K562 (cell line): ENCODE results near the gene ADAMTS2. TPM values are rescaled to one million over a fixed set of nuclear protein-coding genes. Genes with fewer than 3 reads are reported as not detected.

Experiments
- ATAC-seq: fragments of 200-7000 bp; cut with Tn5 transposase; 3 replicates; pipeline ENCODE4 v1.9.1; 2020; ENCODE audit warnings: moderate library complexity
- BruUV-seq: library from RNA; stranded (reverse); fragments of 400-500 nt; replicated peaks from 2 replicates; lab custom pipeline; 2021; lab: Mats Ljungman, UMichigan
- CTCF ChIA-PET: fragments of 300-600 bp; formaldehyde crosslinking; extraction: SDS; loops from one replicate; lab custom pipeline; 2021; ENCODE audit warnings: low intra/inter-chr PET ratio; lab: Yijun Ruan, JAX
- POLR2A ChIA-PET: fragments of 300-600, 350-650 bp; sonication (Branson Sonifier 250); formaldehyde crosslinking; extraction: SDS; loops from one replicate; lab custom pipeline; 2021; ENCODE audit warnings: antibody characterized with exemption, inconsistent platforms; lab: Yijun Ruan, JAX
- DNase-seq, 4 experiments: peaks; one replicate each; pipeline versions ENCODE4 v3.0.0 to v3.0.0-alpha.2; 2011 to 2018; ENCODE audit warnings: low spot score in 3 of 4, mixed read lengths in 3 of 4; ENCODE audit errors: extremely low read depth in 1 of 4
- FAIRE-seq: peaks from 2 replicates; lab custom pipeline; 2011; peaks lifted over from hg19 to GRCh38; lab: Jason Lieb, UNC
- H2AFZ ChIP-seq: 2 replicates; pipeline ENCODE4 v1.6.0; 2011; ENCODE audit warnings: low read depth, low read length, control low read depth, inconsistent platforms
- H3K27ac ChIP-seq: fragments of 200-600 bp; 3 replicates; pipeline ENCODE4 v1.8.0; 2011; ENCODE audit warnings: low read depth, mild to moderate bottlenecking, control low read depth, inconsistent platforms, low read length, moderate library complexity, mixed read lengths; ENCODE audit errors: extremely low read depth
- H3K27me3 ChIP-seq, 2 experiments: fragments of 300-600 bp in 1 of 2; 2 replicates in 1 of 2; 3 replicates in 1 of 2; pipeline versions ENCODE4 v1.6.0 to v1.8.0; 2011; ENCODE audit warnings: inconsistent platforms in 2 of 2, low read length in 2 of 2, mild to moderate bottlenecking in 1 of 2, mixed read lengths in 1 of 2, moderate library complexity in 1 of 2; ENCODE audit not compliant: control insufficient read depth in 2 of 2, insufficient read depth in 2 of 2
- H3K36me3 ChIP-seq: fragments of 300-600 bp; 3 replicates; pipeline ENCODE4 v1.8.0; 2011; ENCODE audit warnings: mild to moderate bottlenecking, low read length, inconsistent platforms; ENCODE audit not compliant: control insufficient read depth, insufficient read depth
- H3K4me1 ChIP-seq, 2 experiments: fragments of 200-600 bp in 1 of 2; replicated peaks in 1 of 2; 2 replicates in 1 of 2; 3 replicates in 1 of 2; pipeline versions ENCODE4 v1.5.1 to v1.8.0; 2011; ENCODE audit warnings: inconsistent platforms in 2 of 2, low read length in 2 of 2, mild to moderate bottlenecking in 1 of 2, mixed read lengths in 1 of 2, moderate library complexity in 1 of 2; ENCODE audit not compliant: control insufficient read depth in 2 of 2, insufficient read depth in 2 of 2
- H3K4me2 ChIP-seq: 2 replicates; pipeline ENCODE4 v1.6.1; 2011; ENCODE audit warnings: low read length, control low read depth, inconsistent platforms, mixed read lengths; ENCODE audit not compliant: insufficient read depth
- H3K4me3 ChIP-seq: fragments of 200-600 bp; sonication (generic), shearing (Covaris generic); 2 replicates; pipeline ENCODE4 v1.5.1; 2016; ENCODE audit warnings: control low read depth, inconsistent platforms
- H3K79me2 ChIP-seq: fragments of 200-600 bp; 3 replicates; pipeline ENCODE4 v1.8.0; 2011; ENCODE audit warnings: low read length, inconsistent platforms; ENCODE audit not compliant: control insufficient read depth, insufficient read depth
- H3K9ac ChIP-seq, 2 experiments: 2 replicates each; pipeline versions ENCODE4 v1.6.0 to v1.6.1; 2011; ENCODE audit warnings: low read depth in 2 of 2, low read length in 2 of 2, control low read depth in 1 of 2, inconsistent platforms in 1 of 2, mild to moderate bottlenecking in 1 of 2, mixed read lengths in 1 of 2; ENCODE audit not compliant: insufficient read depth in 1 of 2
- H3K9me1 ChIP-seq: one replicate; pipeline ENCODE4 v1.6.0; 2011; ENCODE audit warnings: inconsistent platforms, mild to moderate bottlenecking, low read length, moderate library complexity; ENCODE audit not compliant: control insufficient read depth, insufficient read depth
- H3K9me3 ChIP-seq: replicated peaks from 2 replicates; pipeline ENCODE4 v1.5.1; 2011; ENCODE audit warnings: low read depth, low read length, inconsistent platforms; ENCODE audit not compliant: control insufficient read depth, insufficient read depth
- H4K20me1 ChIP-seq: replicated peaks from 2 replicates; pipeline ENCODE4 v1.6.1; 2011; ENCODE audit warnings: low read length, inconsistent platforms, mixed read lengths; ENCODE audit not compliant: control insufficient read depth, insufficient read depth
- IFI16 ChIP-seq: fragments of 250-450 bp; sonication (Bioruptor Pico); IDR thresholded peaks from 2 replicates; pipeline ENCODE4 v2.1.2; 2022; ENCODE audit warnings: mild to moderate bottlenecking, inconsistent platforms
- KLF16 ChIP-seq: IDR thresholded peaks from 2 replicates; pipeline ENCODE4 v1.6.1; 2016; ENCODE audit warnings: antibody characterized with exemption
- RBM39 ChIP-seq: fragments of 200-400 bp; formaldehyde crosslinking; optimal IDR thresholded peaks from 2 replicates; pipeline ENCODE3; 2018; ENCODE audit warnings: low read depth, low read length
- RCOR1 ChIP-seq, 2 experiments: IDR thresholded peaks; 2 replicates each; pipeline ENCODE4 v1.6.1; 2012; ENCODE audit warnings: low read depth in 2 of 2, low read length in 2 of 2, borderline replicate concordance in 1 of 2, improper control_type of control experiment in 1 of 2
- RFX1 ChIP-seq: fragments of 450-650 bp; IDR thresholded peaks from 2 replicates; pipeline ENCODE4 v1.6.1; 2016; ENCODE audit warnings: mild to moderate bottlenecking, moderate library complexity
- SRSF9 ChIP-seq: fragments of 200-400 bp; formaldehyde crosslinking; IDR thresholded peaks from 2 replicates; pipeline ENCODE4 v1.6.1; 2017; ENCODE audit warnings: low read depth, low read length, borderline replicate concordance
- ZBTB34 ChIP-seq: fragments of 250-450 bp; sonication (Bioruptor Pico); IDR thresholded peaks from 2 replicates; pipeline ENCODE4 v1.8.0; 2021; ENCODE audit warnings: mild to moderate bottlenecking, moderate library complexity
- ZNF124 ChIP-seq: sonication (generic); formaldehyde crosslinking; IDR thresholded peaks from 2 replicates; pipeline ENCODE4 v1.8.1; 2022; ENCODE audit warnings: missing genetic modification reagents
- ZNF644 ChIP-seq: fragments of 200-800 bp; sonication (Bioruptor generic); IDR thresholded peaks from 2 replicates; pipeline ENCODE4 v1.6.1; 2016; ENCODE audit warnings: low read depth, missing genetic modification characterization, missing compliant biosample characterization
- WGBS: fragments of 100-300 bp; shearing (Covaris generic); methylation state at CpG from one replicate; pipeline ENCODE4 v1.1.6; 2016; ENCODE audit warnings: low coverage, mixed read lengths; ENCODE audit not compliant: insufficient coverage; ENCODE audit errors: missing lambda C conversion rate; 5-methylcytosine and 5-hydroxymethylcytosine counted together
- in situ Hi-C: fragments of 300-500 bp; cut with MboI; formaldehyde crosslinking; loops from 4 replicates; pipeline ENCODE4 v1.15.0; 2018; ENCODE audit warnings: inconsistent platforms, mixed read lengths
- intact Hi-C: fragments of 100-400 bp; cut with micrococcal nuclease; formaldehyde crosslinking; loops from 2 replicates; pipeline ENCODE4 v1.14.2; 2022
- polyA plus RNA-seq, 8 experiments: library from polyadenylated mRNA; depleted of rRNA in 4 of 8; stranded (reverse) in 5 of 8; unstranded in 3 of 8; fragments of >200 nt; fragmentation: Nextera tagmentation in 2 of 8; fragmentation: Illumina TruSeq in 1 of 8; extraction: Ambion mirVana in 2 of 8; extraction: Trizol in 1 of 8; gene quantifications; 2 replicates each; pipeline versions ENCODE4 v1.2.1 to v1.2.3, GENCODE V29; 2011 to 2014; ENCODE audit warnings: inconsistent platforms in 1 of 8, missing spikeins in 1 of 8
- total RNA-seq, 7 experiments: library from RNA; depleted of rRNA in 6 of 7; stranded (reverse); fragments of >200 nt in 6 of 7; fragmentation: Illumina TruSeq in 2 of 7; extraction: Trizol in 2 of 7; gene quantifications; 2 replicates each; pipeline versions ENCODE4 v1.2.1 to v1.2.3, GENCODE V29; 2011 to 2021; ENCODE audit warnings: low replicate concordance in 1 of 7
- TF ChIP-seq, protein P1 (sequence below): fragments of 250-450 bp; sonication (Bioruptor Pico); IDR thresholded peaks from 2 replicates; pipeline ENCODE4 v1.9.0; 2021; ENCODE audit warnings: mild to moderate bottlenecking, inconsistent platforms

ADAMTS2 gene
- total and polyA plus RNA-seq, 9 of the 15 experiments (the other 6 are each of a cell fraction or from before 2014, with no cell fraction given) = not detected

- CTCF ChIA-PET = no interaction called here
- Histone ChIP-seq H3K79me2 (no peaks in the 10 kb centered on the region), H3K4me2 (no peak overlapping the region)
- no peak for TF ChIP-seq RFX1
- TF ChIP-seq RCOR1 (IDR thresholded peaks at IDR 0.05; ENCODE audit: borderline replicate concordance in 1 of 2, low read depth in 2 of 2, low read length in 2 of 2) = no peak
- TF ChIP-seq ZBTB34 (CRISPR knock-in tag) = no peak
- no peak for TF ChIP-seq RBM39
- TF ChIP-seq ZNF124 (CRISPR knock-in tag) = no peak
- no peak for TF ChIP-seq KLF16
- TF ChIP-seq, protein P1, sequence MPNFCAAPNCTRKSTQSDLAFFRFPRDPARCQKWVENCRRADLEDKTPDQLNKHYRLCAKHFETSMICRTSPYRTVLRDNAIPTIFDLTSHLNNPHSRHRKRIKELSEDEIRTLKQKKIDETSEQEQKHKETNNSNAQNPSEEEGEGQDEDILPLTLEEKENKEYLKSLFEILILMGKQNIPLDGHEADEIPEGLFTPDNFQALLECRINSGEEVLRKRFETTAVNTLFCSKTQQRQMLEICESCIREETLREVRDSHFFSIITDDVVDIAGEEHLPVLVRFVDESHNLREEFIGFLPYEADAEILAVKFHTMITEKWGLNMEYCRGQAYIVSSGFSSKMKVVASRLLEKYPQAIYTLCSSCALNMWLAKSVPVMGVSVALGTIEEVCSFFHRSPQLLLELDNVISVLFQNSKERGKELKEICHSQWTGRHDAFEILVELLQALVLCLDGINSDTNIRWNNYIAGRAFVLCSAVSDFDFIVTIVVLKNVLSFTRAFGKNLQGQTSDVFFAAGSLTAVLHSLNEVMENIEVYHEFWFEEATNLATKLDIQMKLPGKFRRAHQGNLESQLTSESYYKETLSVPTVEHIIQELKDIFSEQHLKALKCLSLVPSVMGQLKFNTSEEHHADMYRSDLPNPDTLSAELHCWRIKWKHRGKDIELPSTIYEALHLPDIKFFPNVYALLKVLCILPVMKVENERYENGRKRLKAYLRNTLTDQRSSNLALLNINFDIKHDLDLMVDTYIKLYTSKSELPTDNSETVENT (CRISPR knock-in tag) = no peak
- no peak for TF ChIP-seq ZNF644 (tag)
- TF ChIP-seq IFI16 (CRISPR knock-in tag) = no peak
- TF ChIP-seq SRSF9 = no peak
- TF ChIP-seq, all 486 proteins: peak for 0
- intact Hi-C loops = no loop called here
- POLR2A ChIA-PET = interaction anchor here (0.6 to 0.9 kb wide), 2 partner anchors 16 to 30 kb away, joined by 3 read pairs; no protein-coding TSS in a partner anchor
- no peak overlapping the region for H3K27ac ChIP-seq
- WGBS = 10% methylated on average over 25 of the region's 27 CpGs
- H3K27me3 ChIP-seq = peaks cover 6 to 78% of the 10 kb centered on the region in 2 experiments; a peak in 4 of 5 replicates
- no peak overlapping the region for H3K9ac ChIP-seq
- BruUV-seq = no TSS peak
- no peaks in the 10 kb centered on the region for H3K9me3 ChIP-seq
- no peaks in the 10 kb centered on the region for H3K9me1 ChIP-seq
- in situ Hi-C loops = no loop called here
- DNase-seq = no peak
- ATAC-seq = no peak
- no peak for FAIRE-seq
- H4K20me1 ChIP-seq = no peaks in the 10 kb centered on the region; the same call in 1 of the 2 replicates
- no peaks in the 10 kb centered on the region for H3K36me3 ChIP-seq
- peaks cover 0 to 2% of the 10 kb centered on the region in 2 experiments; a peak in 1 of 5 replicates for H3K4me1 ChIP-seq
- H2AFZ ChIP-seq = no peak overlapping the region
- H3K4me3 ChIP-seq = no peak overlapping the region
Measured at GRCh38 chr5:179260324-179261070, 84.8 kb downstream of the ADAMTS2 start.
